GM12865 (cell line): ENCODE measurements around the gene INPP5A.

Source experiments
- DNase-seq: peaks from one replicate; pipeline ENCODE4 v3.0.0; 2010; ENCODE audit warnings: low read depth
- H3K4me3 ChIP-seq: 2 replicates; pipeline ENCODE4 v1.5.1; 2011; ENCODE audit warnings: mild to moderate bottlenecking, low read depth, low read length, control low read depth
- TF ChIP-seq, protein P1 (sequence below): IDR thresholded peaks from 2 replicates; pipeline ENCODE4 v1.5.1; 2011; ENCODE audit warnings: low read length, control low read depth, low read depth, inconsistent platforms; ENCODE audit not compliant: insufficient read depth; ENCODE audit errors: missing control alignments

Gene INPP5A

DNA sequence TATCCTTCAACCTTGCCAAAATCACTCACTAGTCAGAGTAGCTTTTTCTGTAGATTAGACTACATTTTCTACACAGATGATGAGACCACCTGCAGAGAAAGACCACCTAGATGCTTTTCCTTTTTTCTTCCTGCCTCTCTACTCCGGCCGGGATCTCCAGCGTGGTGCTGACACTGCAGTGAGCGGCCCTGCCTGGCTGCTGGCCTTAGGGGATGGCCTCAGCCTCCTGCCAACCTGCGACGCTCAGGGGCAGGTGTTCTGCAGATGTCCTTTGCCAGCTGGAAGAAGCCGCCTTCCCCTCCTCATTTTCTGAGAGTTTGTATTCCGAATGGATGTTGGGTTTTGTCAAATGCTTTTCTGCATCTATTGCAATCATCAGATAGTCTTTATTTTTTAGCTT lies 291.8 kb downstream of the INPP5A start:
- H3K4me3 ChIP-seq: no peak overlapping the region
- no peak for DNase-seq
- TF ChIP-seq, protein P1, sequence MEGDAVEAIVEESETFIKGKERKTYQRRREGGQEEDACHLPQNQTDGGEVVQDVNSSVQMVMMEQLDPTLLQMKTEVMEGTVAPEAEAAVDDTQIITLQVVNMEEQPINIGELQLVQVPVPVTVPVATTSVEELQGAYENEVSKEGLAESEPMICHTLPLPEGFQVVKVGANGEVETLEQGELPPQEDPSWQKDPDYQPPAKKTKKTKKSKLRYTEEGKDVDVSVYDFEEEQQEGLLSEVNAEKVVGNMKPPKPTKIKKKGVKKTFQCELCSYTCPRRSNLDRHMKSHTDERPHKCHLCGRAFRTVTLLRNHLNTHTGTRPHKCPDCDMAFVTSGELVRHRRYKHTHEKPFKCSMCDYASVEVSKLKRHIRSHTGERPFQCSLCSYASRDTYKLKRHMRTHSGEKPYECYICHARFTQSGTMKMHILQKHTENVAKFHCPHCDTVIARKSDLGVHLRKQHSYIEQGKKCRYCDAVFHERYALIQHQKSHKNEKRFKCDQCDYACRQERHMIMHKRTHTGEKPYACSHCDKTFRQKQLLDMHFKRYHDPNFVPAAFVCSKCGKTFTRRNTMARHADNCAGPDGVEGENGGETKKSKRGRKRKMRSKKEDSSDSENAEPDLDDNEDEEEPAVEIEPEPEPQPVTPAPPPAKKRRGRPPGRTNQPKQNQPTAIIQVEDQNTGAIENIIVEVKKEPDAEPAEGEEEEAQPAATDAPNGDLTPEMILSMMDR: no peak

DNA sequence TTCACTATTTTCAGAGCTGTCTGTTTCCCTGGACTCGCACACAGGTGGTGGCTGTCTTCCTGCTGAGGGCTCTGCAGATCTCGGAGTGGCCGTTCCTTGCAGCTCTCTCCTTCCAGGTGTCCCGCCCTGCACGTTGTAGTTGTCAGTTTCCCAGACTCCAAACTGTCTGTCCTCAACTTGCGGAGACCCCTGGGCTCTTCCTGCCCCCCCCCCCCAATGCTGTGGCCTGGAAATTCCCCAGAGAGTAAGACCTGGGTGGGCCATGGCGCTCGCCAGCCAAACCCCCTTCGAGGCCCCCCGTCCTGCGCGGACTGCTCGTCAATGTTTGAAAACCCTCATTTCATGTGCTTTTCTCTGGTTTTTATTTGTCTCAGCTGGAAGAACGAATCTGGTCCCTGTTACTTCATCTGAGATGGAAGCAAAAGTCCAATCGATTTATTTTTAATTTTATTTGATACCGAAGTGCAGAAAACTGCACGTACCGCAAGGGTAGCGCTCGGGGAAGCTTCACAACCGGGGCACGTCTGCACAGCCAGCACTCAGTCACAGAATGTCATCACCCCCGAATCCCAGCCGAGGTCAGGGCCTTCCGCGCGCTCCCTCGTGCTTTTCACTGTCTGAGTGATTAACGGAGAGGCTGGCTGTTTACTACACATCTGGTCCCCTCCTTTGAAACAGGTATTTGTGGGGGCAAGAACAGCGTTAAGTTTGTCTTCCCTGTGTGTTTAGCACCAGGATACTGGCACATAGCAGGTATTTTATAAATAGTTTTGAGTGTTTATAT lies 294.8 kb downstream of the INPP5A start:
- no peak overlapping the region for H3K4me3 ChIP-seq
- TF ChIP-seq, protein P1: no peak
- DNase-seq: no peak
